ENCODE measurements around the gene C12orf56. TPM values are rescaled to one million over a fixed set of nuclear protein-coding genes. Genes with fewer than 3 reads are reported as not detected.
"Not testable (repeated sequence)": the region's sequence is repeated elsewhere in the genome, so short reads cannot be mapped to it uniquely, and the experiment has no call there.

C12orf56 gene
- total RNA-seq, 1 experiment from 2014 or later = not detected

DNA sequence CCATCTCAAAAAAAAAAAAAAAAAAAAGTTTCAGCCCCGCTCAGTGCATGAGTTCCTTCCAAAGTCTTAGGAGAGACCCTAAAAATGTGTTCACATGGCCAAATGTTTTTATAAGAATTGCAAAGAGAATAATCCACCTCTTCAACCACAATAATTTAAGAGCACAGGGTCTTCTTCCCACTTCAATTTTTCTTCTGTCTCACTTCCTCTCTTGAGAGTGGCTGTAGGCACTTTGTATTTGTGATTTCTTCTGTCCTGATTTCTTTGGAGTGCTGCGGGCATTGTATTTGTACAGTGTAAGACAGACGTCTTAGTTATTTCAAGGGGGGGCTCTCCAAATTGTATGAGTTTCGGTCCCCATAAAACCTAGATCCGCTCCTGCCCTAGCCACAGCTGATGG, 58.3 kb downstream of the C12orf56 start:
- no peaks in the 10 kb centered on the region for H3K36me3 ChIP-seq (ENCODE audit: control insufficient read depth in 1 of 2, insufficient read depth in 2 of 2, low read length in 2 of 2)
- no peaks in the 10 kb centered on the region for H3K9me3 ChIP-seq (ENCODE audit: control insufficient read depth in 1 of 2, insufficient read depth in 1 of 2, low read depth in 1 of 2, low read length in 2 of 2)
- no peak overlapping the region for H3K9ac ChIP-seq (ENCODE audit: low read length)
- DNase-seq (ENCODE audit: low read depth, low spot score) (no peak), ATAC-seq (no peak)
- no peaks in the 10 kb centered on the region for H3K9me2 ChIP-seq (ENCODE audit: insufficient read depth)
- no peaks in the 10 kb centered on the region for H4K20me1 ChIP-seq (ENCODE audit: insufficient read depth)
- ChIA-PET RAD21 (ENCODE audit: low non-redundant PET in 1 of 2, low total read pairs in 2 of 2, uncharacterized antibody in 2 of 2, unreplicated experiment in 2 of 2) (no interaction called here), CTCF (no interaction called here), POLR2A (no interaction called here)
- intact Hi-C loops (cut with micrococcal nuclease) = no loop called here
- H3K27me3 ChIP-seq (ENCODE audit: insufficient read depth, low read length) = no peaks in the 10 kb centered on the region
- no peaks in the 10 kb centered on the region for H3K79me2 ChIP-seq (ENCODE audit: insufficient read depth, low read length)
- no TSS peak for BruUV-seq (replicated peaks)
- no peaks in the 10 kb centered on the region for H3K4me1 ChIP-seq (ENCODE audit: control insufficient read depth in 1 of 2, insufficient read depth in 2 of 2, low read length in 2 of 2)
- TF ChIP-seq RAD21 (IDR thresholded peaks at IDR 0.05; ENCODE audit: low read depth) (no peak), POLR2A (IDR thresholded peaks at IDR 0.05; ENCODE audit: borderline replicate concordance, extremely low read depth, insufficient read depth, insufficient read length) (no peak), TCF7L2 (IDR thresholded peaks at IDR 0.05; ENCODE audit: borderline replicate concordance, extremely low read depth, insufficient read depth, insufficient read length) (no peak)
- H3K4me2 ChIP-seq (ENCODE audit: low read length) = no peak overlapping the region
- H3K4me3 ChIP-seq (replicated peaks in 1 of 2; ENCODE audit: low read depth in 1 of 2, low read length in 2 of 2) = no peak overlapping the region
- H2AFZ ChIP-seq (ENCODE audit: low read depth, low read length, poor library complexity, severe bottlenecking) = no peak overlapping the region
- H3K27ac ChIP-seq (ENCODE audit: low read depth, low read length) = no peak overlapping the region

DNA sequence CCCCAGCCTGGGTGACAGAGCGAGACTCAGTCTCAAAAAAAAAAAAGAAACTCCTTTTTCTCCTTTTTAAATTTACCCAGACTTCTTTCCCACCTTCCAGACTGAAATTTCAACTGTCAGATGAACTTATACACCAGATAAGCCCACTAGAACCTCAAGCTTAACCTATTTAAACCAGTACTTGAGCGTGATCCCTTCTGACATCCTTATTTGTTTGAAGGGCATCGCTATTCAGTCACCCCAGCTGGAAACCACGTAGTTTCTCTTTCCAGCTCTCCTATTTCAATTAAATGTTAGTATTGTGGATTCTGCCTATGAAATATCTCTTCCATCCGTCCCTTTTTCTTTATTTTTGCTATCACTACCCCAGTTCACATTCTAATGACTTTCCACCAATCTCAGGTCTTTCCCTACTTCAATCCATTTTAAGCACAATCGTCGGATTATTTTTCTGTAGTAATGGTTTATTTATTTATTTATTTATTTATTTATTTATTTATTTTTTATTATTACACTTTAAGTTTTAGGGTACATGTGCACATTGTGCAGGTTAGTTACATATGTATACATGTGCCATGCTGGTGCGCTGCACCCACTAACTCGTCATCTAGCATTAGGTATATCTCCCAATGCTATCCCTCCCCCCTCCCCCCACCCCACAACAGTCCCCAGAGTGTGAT, 61.4 kb downstream of the C12orf56 start:
- H3K36me3 ChIP-seq (ENCODE audit: control insufficient read depth in 1 of 2, insufficient read depth in 2 of 2, low read length in 2 of 2); H3K27ac ChIP-seq (ENCODE audit: low read depth, low read length); intact Hi-C loops (cut with micrococcal nuclease); H3K27me3 ChIP-seq (ENCODE audit: insufficient read depth, low read length); H3K9me2 ChIP-seq (ENCODE audit: insufficient read depth); H4K20me1 ChIP-seq (ENCODE audit: insufficient read depth); ATAC-seq; H3K4me2 ChIP-seq (ENCODE audit: low read length); H2AFZ ChIP-seq (ENCODE audit: low read depth, low read length, poor library complexity, severe bottlenecking); CTCF ChIA-PET; DNase-seq (ENCODE audit: low read depth, low spot score); H3K9me3 ChIP-seq (ENCODE audit: control insufficient read depth in 1 of 2, insufficient read depth in 1 of 2, low read depth in 1 of 2, low read length in 2 of 2); H3K4me1 ChIP-seq (ENCODE audit: control insufficient read depth in 1 of 2, insufficient read depth in 2 of 2, low read length in 2 of 2); H3K79me2 ChIP-seq (ENCODE audit: insufficient read depth, low read length); BruUV-seq (replicated peaks); H3K4me3 ChIP-seq (replicated peaks in 1 of 2; ENCODE audit: low read depth in 1 of 2, low read length in 2 of 2); H3K9ac ChIP-seq (ENCODE audit: low read length); RAD21 ChIA-PET (ENCODE audit: low non-redundant PET in 1 of 2, low total read pairs in 2 of 2, uncharacterized antibody in 2 of 2, unreplicated experiment in 2 of 2); POLR2A ChIA-PET: not testable (repeated sequence)
